ENCODE measurements around the gene PTPRK.

Gene PTPRK

GRCh38 chr6:128531696-128532095 is 11.3 kb upstream of the PTPRK start:
- DNase-seq, result no peak
- H3K9me3 ChIP-seq (ENCODE audit: severe bottlenecking), result no peaks in the 10 kb centered on the region
- H3K27ac ChIP-seq, result no peak overlapping the region
- no peak for TF ChIP-seq CTCF (IDR thresholded peaks at IDR 0.05; ENCODE audit: low read depth, low read length)
- no peaks in the 10 kb centered on the region for H3K36me3 ChIP-seq
- no peaks in the 10 kb centered on the region for H3K27me3 ChIP-seq (ENCODE audit: insufficient read depth, low read depth, severe bottlenecking)
- H3K4me3 ChIP-seq (ENCODE audit: low read depth, low read length), result no peak overlapping the region

- Histone ChIP-seq H3K9me3 (ENCODE audit: severe bottlenecking) (no peaks in the 10 kb centered on the region), H3K27ac (no peak overlapping the region), H3K36me3 (no peaks in the 10 kb centered on the region), H3K27me3 (ENCODE audit: insufficient read depth, low read depth, severe bottlenecking) (no peaks in the 10 kb centered on the region), H3K4me3 (ENCODE audit: low read depth, low read length) (no peak overlapping the region)
- no peak for TF ChIP-seq CTCF (IDR thresholded peaks at IDR 0.05; ENCODE audit: low read depth, low read length)
- no peak for DNase-seq
Measured at GRCh38 chr6:128528241-128528640, 7.8 kb upstream of the PTPRK start.

- Histone ChIP-seq H3K27ac (no peak overlapping the region), H3K36me3 (no peaks in the 10 kb centered on the region), H3K4me3 (ENCODE audit: low read depth, low read length) (no peak overlapping the region), H3K27me3 (ENCODE audit: insufficient read depth, low read depth, severe bottlenecking) (no peaks in the 10 kb centered on the region), H3K9me3 (ENCODE audit: severe bottlenecking) (no peaks in the 10 kb centered on the region)
- no peak for DNase-seq
- no peak for TF ChIP-seq CTCF (IDR thresholded peaks at IDR 0.05; ENCODE audit: low read depth, low read length)
Measured at GRCh38 chr6:128527375-128527774, 7.0 kb upstream of the PTPRK start.

- Histone ChIP-seq H3K4me3 (ENCODE audit: low read depth, low read length) (no peak overlapping the region), H3K27ac (no peak overlapping the region), H3K27me3 (ENCODE audit: insufficient read depth, low read depth, severe bottlenecking) (no peaks in the 10 kb centered on the region), H3K9me3 (ENCODE audit: severe bottlenecking) (no peaks in the 10 kb centered on the region), H3K36me3 (no peaks in the 10 kb centered on the region)
- DNase-seq, result no peak
- no peak for TF ChIP-seq CTCF (IDR thresholded peaks at IDR 0.05; ENCODE audit: low read depth, low read length)
Measured at GRCh38 chr6:128526152-128526914, 5.9 kb upstream of the PTPRK start.

- Histone ChIP-seq H3K9me3 (ENCODE audit: severe bottlenecking) (no peaks in the 10 kb centered on the region), H3K36me3 (no peaks in the 10 kb centered on the region), H3K27ac (no peak overlapping the region), H3K4me3 (ENCODE audit: low read depth, low read length) (no peak overlapping the region), H3K27me3 (ENCODE audit: insufficient read depth, low read depth, severe bottlenecking) (no peaks in the 10 kb centered on the region)
- DNase-seq, result no peak
- no peak for TF ChIP-seq CTCF (IDR thresholded peaks at IDR 0.05; ENCODE audit: low read depth, low read length)
Measured at GRCh38 chr6:128525406-128525805, 5.0 kb upstream of the PTPRK start.

- Histone ChIP-seq H3K4me3 (ENCODE audit: low read depth, low read length) (peak overlapping the region; percentile 95), H3K36me3 (no peaks in the 10 kb centered on the region), H3K27me3 (ENCODE audit: insufficient read depth, low read depth, severe bottlenecking) (no peaks in the 10 kb centered on the region), H3K27ac (peak overlapping the region; percentile 97), H3K9me3 (ENCODE audit: severe bottlenecking) (no peaks in the 10 kb centered on the region)
- no peak for DNase-seq
- no peak for TF ChIP-seq CTCF (IDR thresholded peaks at IDR 0.05; ENCODE audit: low read depth, low read length)
Measured at GRCh38 chr6:128521282-128521632, 858 bp upstream of the PTPRK start.
